HepG2 (cell line): ENCODE measurements around the gene PNPLA2. TPM values are rescaled to one million over a fixed set of nuclear protein-coding genes. Genes with fewer than 3 reads are reported as not detected.

Experiments
- ARNT2 ChIP-seq: sonication (generic); formaldehyde crosslinking; IDR thresholded peaks from 2 replicates; pipeline ENCODE4 v1.8.0; 2022; ENCODE audit warnings: mild to moderate bottlenecking, low read depth, missing genetic modification reagents, moderate library complexity
- CEBPG ChIP-seq: IDR thresholded peaks from 2 replicates; pipeline ENCODE4 v1.6.1; 2016
- CREM ChIP-seq, 2 experiments: sonication (generic) in 1 of 2; formaldehyde crosslinking in 1 of 2; IDR thresholded peaks; 2 replicates each; pipeline versions ENCODE4 v1.4.0 to v1.6.1; 2016 to 2020; ENCODE audit warnings: antibody characterized with exemption in 1 of 2, mild to moderate bottlenecking in 1 of 2, missing genetic modification reagents in 1 of 2
- ELF4 ChIP-seq: sonication (generic); formaldehyde crosslinking; IDR thresholded peaks from 2 replicates; pipeline ENCODE4 v1.5.0; 2020; ENCODE audit warnings: missing genetic modification reagents, mild to moderate bottlenecking, moderate library complexity, borderline replicate concordance
- FOXA1 ChIP-seq, 2 experiments: fragments of 450-650 bp in 1 of 2; sonication (generic) in 1 of 2; formaldehyde crosslinking in 1 of 2; IDR thresholded peaks; 2 replicates each; pipeline versions ENCODE4 v1.4.0 to v1.6.1; 2016 to 2020; ENCODE audit warnings: missing genetic modification reagents in 1 of 2
- GATAD1 ChIP-seq: IDR thresholded peaks from 2 replicates; pipeline ENCODE4 v1.6.1; 2016; ENCODE audit warnings: missing genetic modification reagents, missing compliant biosample characterization
- GATAD2A ChIP-seq: IDR thresholded peaks from 2 replicates; pipeline ENCODE4 v1.6.1; 2016
- GFI1 ChIP-seq: sonication (generic); formaldehyde crosslinking; IDR thresholded peaks from 2 replicates; pipeline ENCODE4 v1.5.0; 2020; ENCODE audit warnings: missing genetic modification reagents, mild to moderate bottlenecking, borderline replicate concordance
- HMGA1 ChIP-seq: sonication (generic); formaldehyde crosslinking; conservative IDR thresholded peaks from 2 replicates; pipeline ENCODE4 v1.4.0; 2020; ENCODE audit warnings: missing genetic modification reagents
- HOXA7 ChIP-seq: sonication (generic); formaldehyde crosslinking; IDR thresholded peaks from 2 replicates; pipeline ENCODE4 v1.8.1; 2022; ENCODE audit warnings: mild to moderate bottlenecking, missing genetic modification reagents, moderate library complexity
- KLF15 ChIP-seq: sonication (generic); formaldehyde crosslinking; IDR thresholded peaks from 2 replicates; pipeline ENCODE4 v1.8.1; 2023; ENCODE audit warnings: borderline replicate concordance, mild to moderate bottlenecking, inconsistent platforms, missing genetic modification reagents, mixed read lengths
- NFYB ChIP-seq: sonication (generic); formaldehyde crosslinking; IDR thresholded peaks from 2 replicates; pipeline ENCODE4 v1.4.0; 2020; ENCODE audit warnings: missing genetic modification reagents
- PBX3 ChIP-seq: sonication (generic); formaldehyde crosslinking; IDR thresholded peaks from 2 replicates; pipeline ENCODE4 v1.8.1; 2023; ENCODE audit warnings: missing genetic modification reagents, inconsistent platforms, borderline replicate concordance
- POGZ ChIP-seq: sonication (generic); formaldehyde crosslinking; IDR thresholded peaks from 2 replicates; pipeline ENCODE4 v1.4.0; 2020; ENCODE audit warnings: mild to moderate bottlenecking, missing genetic modification reagents
- RARA ChIP-seq: IDR thresholded peaks from 2 replicates; pipeline ENCODE4 v1.6.1; 2016; ENCODE audit warnings: missing genetic modification reagents, missing compliant biosample characterization
- SALL2 ChIP-seq: sonication (generic); formaldehyde crosslinking; IDR thresholded peaks from 2 replicates; pipeline ENCODE4 v1.8.1; 2023; ENCODE audit warnings: mild to moderate bottlenecking, missing genetic modification reagents, inconsistent platforms
- SMAD3 ChIP-seq: sonication (generic); formaldehyde crosslinking; IDR thresholded peaks from 2 replicates; pipeline ENCODE4 v1.4.0; 2020; ENCODE audit warnings: missing genetic modification reagents
- ZNF225 ChIP-seq: sonication (generic); formaldehyde crosslinking; IDR thresholded peaks from 2 replicates; pipeline ENCODE4 v1.4.0; 2020; ENCODE audit warnings: mild to moderate bottlenecking, missing genetic modification reagents
- ZNF350 ChIP-seq: sonication (generic); formaldehyde crosslinking; IDR thresholded peaks from 2 replicates; pipeline ENCODE4 v1.4.0; 2020; ENCODE audit warnings: mild to moderate bottlenecking, low read depth, missing genetic modification reagents, borderline replicate concordance
- ZNF354B ChIP-seq: sonication (generic); formaldehyde crosslinking; IDR thresholded peaks from 2 replicates; pipeline ENCODE4 v1.8.0; 2022; ENCODE audit warnings: mild to moderate bottlenecking, missing genetic modification reagents
- ZNF441 ChIP-seq: sonication (generic); formaldehyde crosslinking; IDR thresholded peaks from 2 replicates; pipeline ENCODE4 v1.7.0; 2021; ENCODE audit warnings: missing genetic modification reagents, borderline replicate concordance
- ZNF605 ChIP-seq: sonication (generic); formaldehyde crosslinking; IDR thresholded peaks from 2 replicates; pipeline ENCODE4 v1.8.0; 2022; ENCODE audit warnings: mild to moderate bottlenecking, missing genetic modification reagents
- ZNF766 ChIP-seq: sonication (generic); formaldehyde crosslinking; IDR thresholded peaks from 2 replicates; pipeline ENCODE4 v1.5.0; 2020; ENCODE audit warnings: missing genetic modification reagents, borderline replicate concordance
- ZNF775 ChIP-seq: sonication (generic); formaldehyde crosslinking; IDR thresholded peaks from 2 replicates; pipeline ENCODE4 v1.4.0; 2020; ENCODE audit warnings: missing genetic modification reagents, mild to moderate bottlenecking, moderate library complexity, borderline replicate concordance
- ZSCAN9 ChIP-seq: IDR thresholded peaks from 2 replicates; pipeline ENCODE4 v1.6.1; 2016; ENCODE audit warnings: borderline replicate concordance
- polyA plus RNA-seq, 8 experiments: library from polyadenylated mRNA; depleted of rRNA in 3 of 8; stranded (reverse) in 7 of 8; unstranded in 1 of 8; fragments of >200 nt; fragmentation: Illumina TruSeq in 4 of 8; extraction: Trizol in 4 of 8; gene quantifications; 2 replicates each; pipeline versions ENCODE4 v1.2.1 to v1.2.3, GENCODE V29; 2011 to 2016; ENCODE audit warnings: low read depth in 4 of 8, missing spikeins in 1 of 8, mixed read lengths in 1 of 8; ENCODE audit not compliant: insufficient read depth in 1 of 8
- total RNA-seq, 5 experiments: library from RNA; depleted of rRNA; stranded (reverse); fragments of >200 nt; fragmentation: Illumina TruSeq; extraction: Trizol; gene quantifications; 2 replicates each; pipeline ENCODE4 v1.2.3, GENCODE V29; 2016; ENCODE audit warnings: low read depth in 1 of 5
- TF ChIP-seq, protein P1 (sequence below), 2 experiments: fragments of 450-650 bp in 1 of 2; sonication (generic) in 1 of 2; formaldehyde crosslinking; IDR thresholded peaks; 2 replicates each; pipeline versions ENCODE4 v1.5.0 to v1.8.0; 2020 to 2022; ENCODE audit warnings: mild to moderate bottlenecking in 1 of 2, missing genetic modification reagents in 1 of 2
- TF ChIP-seq, protein P2 (sequence below): IDR thresholded peaks from 2 replicates; pipeline ENCODE4 v1.6.1; 2016; ENCODE audit warnings: missing genetic modification reagents, missing compliant biosample characterization
- TF ChIP-seq, protein P3 (sequence below): sonication (generic); formaldehyde crosslinking; IDR thresholded peaks from 2 replicates; pipeline ENCODE4 v1.4.0; 2020; ENCODE audit warnings: missing genetic modification reagents

PNPLA2 gene
- total and polyA plus RNA-seq, 2 of the 13 experiments (the other 11 are each of a cell fraction or from before 2014, with no cell fraction given), result 10.5 to 43.2 TPM

- TF ChIP-seq ZNF354B (0 out of 2 replicates have a peak, but pooled peaks have one; percentile 36), CEBPG (CRISPR knock-in tag) (peak; percentile 86), ZSCAN9 (CRISPR knock-in tag) (peak; percentile 23; the same call in 1 of the 2 replicates), GATAD2A (CRISPR knock-in tag) (peak; percentile 37; the same call in 1 of the 2 replicates), ZNF225 (CRISPR knock-in tag) (0 out of 2 replicates have a peak, but pooled peaks have one; percentile 10), GFI1 (CRISPR knock-in tag) (peak; percentile 60; the same call in 1 of the 2 replicates), ZNF350 (CRISPR knock-in tag) (peak; percentile 67; the same call in 1 of the 2 replicates), ZNF766 (CRISPR knock-in tag) (no peak), ELF4 (CRISPR knock-in tag) (peak; percentile 66; the same call in 1 of the 2 replicates), NFYB (no peak), ZNF441 (CRISPR knock-in tag) (no peak), GATAD1 (CRISPR knock-in tag) (0 out of 2 replicates have a peak, but pooled peaks have one; percentile 13), POGZ (no peak), RARA (CRISPR knock-in tag) (peak; percentile 44), ZNF775 (CRISPR knock-in tag) (no peak), HOXA7 (CRISPR knock-in tag) (no peak), SALL2 (CRISPR knock-in tag) (0 out of 2 replicates have a peak, but pooled peaks have one; percentile 9), SMAD3 (CRISPR knock-in tag) (0 out of 2 replicates have a peak, but pooled peaks have one; percentile 4), PBX3 (CRISPR knock-in tag) (no peak), FOXA1 (IDR thresholded peaks at IDR 0.05) (no peak), FOXA1 (CRISPR knock-in tag; IDR thresholded peaks at IDR 0.05) (no peak), ARNT2 (CRISPR knock-in tag) (no peak), CREM (IDR thresholded peaks at IDR 0.05) (no peak), CREM (CRISPR knock-in tag; IDR thresholded peaks at IDR 0.05) (0 out of 2 replicates have a peak, but pooled peaks have one; percentile 15), ZNF605 (peak; percentile 80; the same call in 1 of the 2 replicates), HMGA1 (no peak), KLF15 (CRISPR knock-in tag) (peak; percentile 77; the same call in 1 of the 2 replicates)
- TF ChIP-seq, protein P1, sequence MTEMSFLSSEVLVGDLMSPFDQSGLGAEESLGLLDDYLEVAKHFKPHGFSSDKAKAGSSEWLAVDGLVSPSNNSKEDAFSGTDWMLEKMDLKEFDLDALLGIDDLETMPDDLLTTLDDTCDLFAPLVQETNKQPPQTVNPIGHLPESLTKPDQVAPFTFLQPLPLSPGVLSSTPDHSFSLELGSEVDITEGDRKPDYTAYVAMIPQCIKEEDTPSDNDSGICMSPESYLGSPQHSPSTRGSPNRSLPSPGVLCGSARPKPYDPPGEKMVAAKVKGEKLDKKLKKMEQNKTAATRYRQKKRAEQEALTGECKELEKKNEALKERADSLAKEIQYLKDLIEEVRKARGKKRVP (CRISPR knock-in tag; IDR thresholded peaks at IDR 0.05), result peak in 1 of 2 experiments; percentile 76; a peak in 2 of 4 replicates
- TF ChIP-seq, protein P2, sequence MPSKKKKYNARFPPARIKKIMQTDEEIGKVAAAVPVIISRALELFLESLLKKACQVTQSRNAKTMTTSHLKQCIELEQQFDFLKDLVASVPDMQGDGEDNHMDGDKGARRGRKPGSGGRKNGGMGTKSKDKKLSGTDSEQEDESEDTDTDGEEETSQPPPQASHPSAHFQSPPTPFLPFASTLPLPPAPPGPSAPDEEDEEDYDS (CRISPR knock-in tag), result peak; percentile 18; the same call in 1 of the 2 replicates
- TF ChIP-seq, protein P3, sequence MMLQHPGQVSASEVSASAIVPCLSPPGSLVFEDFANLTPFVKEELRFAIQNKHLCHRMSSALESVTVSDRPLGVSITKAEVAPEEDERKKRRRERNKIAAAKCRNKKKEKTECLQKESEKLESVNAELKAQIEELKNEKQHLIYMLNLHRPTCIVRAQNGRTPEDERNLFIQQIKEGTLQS, result peak; percentile 92
These were observed at the start of gene PNPLA2 (continued) for GRCh38 chr11:818396-819128.
